Activated T-cell treated with anti-CD3 and anti-CD28 coated beads for 1 hour (primary cell): ENCODE measurements around the gene MUL1.
"Not testable (repeated sequence)": the region's sequence is repeated elsewhere in the genome, so short reads cannot be mapped to it uniquely, and the experiment has no call there.

Experiments used
- DNase-seq: peaks from one replicate; pipeline ENCODE4 v3.0.0-alpha.2; 2020; ENCODE audit warnings: low read depth

MUL1 gene

DNA sequence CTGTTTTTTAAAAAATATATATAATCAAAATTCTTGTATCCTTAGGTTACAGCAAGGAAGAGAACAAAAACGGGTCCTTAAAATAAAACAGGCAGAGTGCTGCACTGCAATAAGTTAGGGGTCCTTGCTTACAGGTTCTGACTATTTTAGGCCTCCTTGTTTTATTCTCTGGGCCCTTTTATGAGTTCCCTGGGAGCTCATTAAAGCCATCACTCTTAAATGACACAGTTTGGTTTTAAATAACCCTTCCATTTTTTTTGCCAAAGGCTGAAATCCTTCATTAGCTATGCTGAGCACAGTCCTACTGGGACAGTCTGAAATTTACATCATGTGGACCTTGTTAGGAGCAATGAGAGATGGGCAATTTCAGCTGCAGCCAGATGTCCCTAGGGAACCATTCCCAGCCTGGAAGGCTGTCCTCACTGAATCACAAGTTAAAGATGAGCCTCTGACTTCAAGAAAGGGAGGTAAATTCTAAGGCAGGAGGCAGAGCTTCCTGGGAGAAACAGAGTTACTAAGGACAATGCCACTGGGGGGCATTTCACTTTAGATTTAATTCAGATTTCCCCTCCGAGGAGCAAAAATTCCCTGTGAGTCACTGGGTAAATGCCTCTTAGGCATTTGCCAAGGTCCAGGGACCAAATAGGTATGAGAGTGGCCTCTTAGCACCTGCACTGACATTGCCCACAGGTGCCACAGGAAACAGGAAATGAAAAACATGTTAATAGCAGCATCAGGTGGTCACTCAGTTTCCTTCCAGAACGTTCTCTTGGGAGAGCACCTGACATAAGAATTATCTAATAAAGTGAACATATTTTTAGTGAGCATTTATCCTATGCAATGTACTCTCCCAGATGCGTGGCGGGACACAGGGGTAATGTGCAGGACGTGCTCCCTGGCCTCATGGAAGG lies 3.8 kb upstream of the MUL1 start:
- DNase-seq: no peak

DNA sequence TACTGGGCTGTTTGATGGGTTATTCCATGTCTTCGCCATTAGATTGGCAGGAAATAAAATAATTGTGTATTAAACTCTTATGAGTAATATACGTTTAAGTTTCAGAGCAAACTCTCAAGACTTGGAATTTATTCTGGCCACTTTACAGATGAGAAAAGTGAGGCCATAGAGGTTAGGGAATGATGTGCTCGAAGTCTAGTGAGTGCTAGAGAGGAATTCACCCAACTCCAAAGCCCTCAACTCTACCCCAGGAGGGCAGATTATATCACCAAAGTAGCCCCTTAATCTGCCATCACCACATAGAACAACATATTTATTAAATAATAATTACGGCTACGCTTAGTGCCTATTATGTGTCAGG lies 440 bp upstream of the MUL1 start:
- no peak for DNase-seq

- DNase-seq: no peak
Observed at GRCh38 chr1:20507248-20507563, 745 bp downstream of the MUL1 start.

GRCh38 chr1:20505488-20505887 lies 2.5 kb downstream of the MUL1 start:
- DNase-seq: no peak

DNA sequence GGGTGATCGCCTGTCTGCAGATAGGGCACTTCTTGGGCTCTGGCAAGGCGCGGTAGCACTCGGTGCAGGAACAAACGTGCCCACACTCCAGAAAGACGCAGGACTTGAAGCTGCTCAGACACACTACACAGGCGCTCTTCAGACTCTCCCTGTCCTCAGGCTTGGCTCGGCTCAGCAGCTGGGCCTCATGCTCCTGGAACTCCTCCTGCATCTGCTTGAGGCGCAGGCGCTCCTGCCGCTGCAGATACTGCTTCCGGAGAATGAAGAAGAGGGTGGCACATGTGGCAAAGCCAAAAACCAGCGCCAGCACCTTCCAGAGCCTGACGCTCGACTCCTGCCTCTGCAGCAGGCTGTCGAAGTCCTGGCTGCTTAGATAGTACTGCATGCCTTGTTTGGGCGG lies 7.2 kb downstream of the MUL1 start:
- no peak for DNase-seq

- DNase-seq: no peak
Observed at GRCh38 chr1:20499718-20500117, 8.2 kb downstream of the MUL1 start.

- DNase-seq: no peak
Observed at GRCh38 chr1:20499105-20499504, 8.8 kb downstream of the MUL1 start.

- no peak for DNase-seq
Observed at GRCh38 chr1:20498116-20498515, 9.8 kb downstream of the MUL1 start.

DNA sequence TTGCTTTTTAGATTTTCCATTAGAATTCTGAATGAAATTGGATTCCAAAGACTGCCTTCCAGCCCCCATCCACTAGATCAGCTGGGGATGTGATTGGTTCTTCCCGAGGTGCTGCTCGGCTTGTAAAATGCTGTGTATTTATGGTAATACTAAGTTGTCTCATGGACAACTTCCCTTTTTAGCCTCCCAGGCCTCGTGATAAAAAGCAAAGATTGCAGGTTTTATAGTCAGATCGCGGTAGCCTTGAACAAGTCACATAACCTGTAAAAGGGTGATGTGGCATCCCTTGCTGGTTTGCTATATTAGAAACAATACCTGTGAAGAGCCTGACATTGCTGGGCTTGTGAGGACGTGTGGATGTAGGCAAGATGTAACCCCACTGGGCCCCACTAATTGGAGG lies 10.4 kb downstream of the MUL1 start:
- DNase-seq: no peak

DNA sequence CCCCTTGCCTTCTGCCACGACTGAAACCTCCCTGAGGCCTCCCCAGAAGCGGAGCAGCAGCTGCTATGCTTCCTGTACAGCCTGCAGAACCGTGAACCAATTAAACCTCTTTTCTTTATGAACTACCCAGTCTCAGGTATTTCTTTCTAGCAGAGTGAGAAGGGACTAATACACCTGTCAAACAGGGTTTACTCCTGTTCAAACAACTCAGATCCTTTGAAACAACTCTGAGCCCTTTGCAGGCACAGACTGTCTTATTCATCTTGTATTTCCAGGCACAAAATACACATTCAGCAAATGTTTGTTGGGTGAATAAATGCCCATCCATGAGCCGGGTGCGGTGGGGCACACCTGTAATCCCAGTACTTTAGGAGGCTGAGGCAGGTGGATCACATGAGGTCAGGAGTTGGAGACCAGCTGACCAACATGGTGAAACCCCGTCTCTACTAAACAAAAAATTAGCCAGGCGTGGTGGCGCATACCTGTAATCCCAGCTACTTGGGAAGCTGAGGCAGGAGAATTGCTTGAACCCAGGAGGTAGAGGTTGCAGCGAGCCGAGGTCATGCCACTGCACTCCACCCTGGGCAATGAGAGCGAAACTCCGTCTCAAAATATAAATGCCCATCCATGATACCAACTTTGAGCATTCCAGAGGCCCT lies 11.1 kb downstream of the MUL1 start:
- not testable (repeated sequence) for DNase-seq

DNA sequence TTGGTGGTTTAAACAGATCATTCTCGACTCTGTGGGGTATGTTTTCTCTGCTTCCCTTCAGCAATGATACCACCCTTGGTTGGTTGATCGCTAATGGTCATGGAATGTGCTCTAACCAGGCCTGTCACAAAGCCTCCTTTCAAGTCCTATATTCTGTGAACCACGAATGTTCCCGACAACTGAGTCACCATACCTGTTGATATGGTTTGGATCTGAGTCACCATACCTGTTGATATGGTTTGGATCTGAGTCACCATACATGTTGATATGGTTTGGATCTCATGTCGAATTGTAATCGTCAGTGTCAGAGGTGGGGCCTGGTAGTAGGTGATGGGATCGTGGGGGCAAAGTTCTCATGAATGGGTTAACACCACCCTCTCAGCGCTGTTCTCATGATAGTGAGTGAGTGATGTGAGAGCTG lies 11.7 kb downstream of the MUL1 start:
- no peak for DNase-seq

- no peak for DNase-seq
Observed at GRCh38 chr1:20495661-20496060, 12.3 kb downstream of the MUL1 start.

- DNase-seq: no peak
Observed at GRCh38 chr1:20494609-20495311, 13.2 kb downstream of the MUL1 start.

DNA sequence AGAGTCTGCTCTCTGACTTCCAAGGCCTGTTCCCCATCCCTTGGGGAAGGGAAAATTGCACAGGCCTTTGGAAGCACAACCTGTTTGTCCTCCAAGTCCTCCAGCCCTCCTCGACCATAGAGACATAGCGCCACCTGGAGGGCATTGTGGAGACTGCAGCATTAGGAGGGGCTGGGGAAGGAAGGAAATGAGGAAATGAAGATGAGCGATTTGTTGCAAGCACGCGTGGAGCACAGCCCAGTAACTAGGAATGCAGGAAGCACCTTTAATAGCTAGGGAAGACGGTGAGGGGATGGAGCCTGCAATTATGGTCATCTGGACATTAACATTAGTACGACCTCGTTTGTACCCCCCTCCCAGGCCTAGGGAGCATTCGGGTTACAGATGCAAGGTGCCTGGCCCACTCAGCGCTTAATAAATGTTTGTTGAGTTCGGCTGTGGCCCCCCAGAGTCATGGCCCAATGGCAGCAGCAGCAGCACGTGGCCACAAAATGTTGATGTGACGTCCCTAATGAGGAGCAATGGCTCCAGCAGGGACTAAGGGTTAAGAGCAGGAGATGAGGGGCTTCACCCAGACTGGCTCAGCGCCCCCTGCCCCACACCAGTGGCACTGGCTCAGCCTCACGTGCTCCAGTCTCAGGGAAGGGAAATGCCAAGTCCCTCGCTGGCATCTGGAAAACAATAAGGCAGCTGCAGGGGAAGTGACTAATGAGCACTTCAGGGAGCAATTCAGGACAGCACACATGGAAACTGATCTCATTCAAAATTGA lies 13.9 kb downstream of the MUL1 start:
- DNase-seq: peak; percentile 83

GRCh38 chr1:20493309-20493708 lies 14.6 kb downstream of the MUL1 start:
- no peak for DNase-seq

DNA sequence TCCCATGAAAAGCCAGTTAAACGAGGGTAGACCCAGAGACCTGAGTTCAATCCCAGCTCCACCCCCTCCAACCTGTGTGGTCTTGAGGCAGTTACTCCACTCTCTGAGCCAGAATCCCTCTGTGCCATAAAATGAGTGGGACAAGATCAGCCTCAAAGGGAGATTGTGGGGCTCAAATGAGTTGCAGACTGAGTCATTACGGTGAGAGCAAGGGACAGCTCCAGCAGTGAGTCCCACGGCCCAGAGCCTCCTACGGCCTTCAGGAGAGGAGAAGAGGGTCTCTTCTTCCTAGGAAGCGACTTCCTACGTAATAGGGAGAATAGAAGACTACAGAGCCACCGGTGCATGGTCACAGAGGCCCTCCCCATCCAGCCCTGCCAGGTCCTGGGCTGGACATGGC lies 15.2 kb downstream of the MUL1 start:
- DNase-seq: no peak

DNA sequence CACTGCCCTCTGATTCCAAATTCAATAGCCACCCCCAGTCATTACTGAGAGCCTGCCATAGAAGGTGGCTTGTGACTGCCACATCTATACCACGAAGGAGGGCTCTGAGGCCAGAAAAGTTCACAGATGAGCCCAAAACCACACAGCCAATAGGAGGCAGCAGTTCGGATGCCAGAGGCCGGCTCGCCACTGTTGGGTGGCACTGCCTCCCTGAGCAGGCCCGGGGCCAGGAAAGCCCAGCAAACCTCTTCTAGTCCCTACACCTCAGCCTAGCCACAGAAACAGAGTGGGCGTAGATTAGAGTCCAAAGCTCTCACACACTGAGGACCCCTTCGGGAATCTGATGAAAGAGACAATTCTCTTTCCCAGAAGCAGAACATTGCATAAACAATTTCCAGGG lies 16.1 kb downstream of the MUL1 start:
- DNase-seq: no peak

GRCh38 chr1:20491178-20491577 lies 16.8 kb downstream of the MUL1 start:
- no peak for DNase-seq

DNA sequence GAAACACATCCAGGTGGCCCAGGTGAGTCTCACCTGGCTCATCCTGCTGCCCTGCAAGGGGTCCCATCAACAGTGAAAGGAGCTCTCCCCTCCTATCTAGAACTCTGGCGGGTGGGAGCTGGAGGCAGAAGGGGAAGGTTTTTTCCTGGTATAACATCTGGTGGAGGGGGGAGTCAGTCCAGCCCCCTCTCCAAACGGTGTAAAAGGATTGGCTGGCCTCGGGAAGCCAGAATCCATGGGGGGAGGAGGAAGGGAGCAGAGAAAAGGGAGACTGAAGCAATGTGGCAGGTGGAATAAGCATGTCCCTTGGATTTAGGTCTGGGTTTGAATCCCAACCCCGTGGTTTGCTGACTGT lies 20.7 kb downstream of the MUL1 start:
- no peak for DNase-seq

- no peak for DNase-seq
Observed at GRCh38 chr1:20486457-20487235, 21.3 kb downstream of the MUL1 start.
